Osteoblast (primary cell): ENCODE data around the gene LIMK1. TPM values are rescaled to one million over a fixed set of nuclear protein-coding genes. Genes with fewer than 3 reads are reported as not detected.

ENCODE experiments used
- DNase-seq: peaks from one replicate; pipeline ENCODE4 v3.0.0; 2011; ENCODE audit warnings: low spot score, mixed read lengths; ENCODE audit not compliant: insufficient read length; ENCODE audit errors: missing footprints
- H2AFZ ChIP-seq: 2 replicates; pipeline ENCODE4 v1.6.0; 2011; ENCODE audit warnings: mild to moderate bottlenecking, low read length
- H3K27ac ChIP-seq: 2 replicates; pipeline ENCODE4 v1.5.1; 2011; ENCODE audit warnings: mild to moderate bottlenecking, low read depth, low read length, moderate library complexity
- H3K27me3 ChIP-seq: 2 replicates; pipeline ENCODE4 v1.6.0; 2012; ENCODE audit warnings: mild to moderate bottlenecking, control low read depth, inconsistent platforms, low read length, moderate library complexity; ENCODE audit not compliant: insufficient read depth
- H3K36me3 ChIP-seq: 2 replicates; pipeline ENCODE4 v1.5.1; 2011; ENCODE audit warnings: mild to moderate bottlenecking, low read length, control low read depth, moderate library complexity; ENCODE audit not compliant: insufficient read depth
- H3K4me1 ChIP-seq: 2 replicates; pipeline ENCODE4 v1.5.1; 2011; ENCODE audit warnings: mild to moderate bottlenecking, low read length, control low read depth, moderate library complexity; ENCODE audit not compliant: insufficient read depth
- H3K4me2 ChIP-seq: 2 replicates; pipeline ENCODE4 v1.6.0; 2011; ENCODE audit warnings: mild to moderate bottlenecking, low read length; ENCODE audit not compliant: insufficient read depth
- H3K4me3 ChIP-seq: fragments of 200-600 bp; sonication (generic); 3 replicates; pipeline ENCODE4 v1.5.1; 2012; ENCODE audit warnings: mild to moderate bottlenecking, low read length, inconsistent platforms; ENCODE audit not compliant: insufficient read depth
- H3K79me2 ChIP-seq: 2 replicates; pipeline ENCODE4 v1.6.0; 2012; ENCODE audit warnings: mild to moderate bottlenecking, low read length, control low read depth, inconsistent platforms; ENCODE audit not compliant: insufficient read depth
- H3K9me3 ChIP-seq: 2 replicates; pipeline ENCODE4 v1.5.1; 2011; ENCODE audit warnings: low read depth, low read length, control low read depth
- H4K20me1 ChIP-seq: 2 replicates; pipeline ENCODE4 v1.6.0; 2012; ENCODE audit warnings: mild to moderate bottlenecking, low read length, control low read depth; ENCODE audit not compliant: insufficient read depth
- total RNA-seq: library from RNA; depleted of rRNA; stranded (reverse); fragments of >200 nt; gene quantifications from 2 replicates; pipeline ENCODE4 v1.2.3, GENCODE V29; 2012
- TF ChIP-seq, protein P1 (sequence below): IDR thresholded peaks from 2 replicates; pipeline ENCODE4 v1.5.1; 2011; ENCODE audit warnings: mild to moderate bottlenecking, low read depth, low read length, moderate library complexity; ENCODE audit errors: extremely low read depth

LIMK1 gene
- total RNA-seq, 1 donor: 46.7 TPM

- Histone ChIP-seq H3K9me3 (no peaks in the 10 kb centered on the region), H3K36me3 (no peaks in the 10 kb centered on the region), H3K4me3 (no peak overlapping the region), H3K4me2 (no peak overlapping the region), H4K20me1 (no peaks in the 10 kb centered on the region), H3K79me2 (no peaks in the 10 kb centered on the region), H3K27me3 (no peaks in the 10 kb centered on the region), H3K27ac (no peak overlapping the region), H3K4me1 (no peaks in the 10 kb centered on the region), H2AFZ (no peak overlapping the region)
- TF ChIP-seq, protein P1, sequence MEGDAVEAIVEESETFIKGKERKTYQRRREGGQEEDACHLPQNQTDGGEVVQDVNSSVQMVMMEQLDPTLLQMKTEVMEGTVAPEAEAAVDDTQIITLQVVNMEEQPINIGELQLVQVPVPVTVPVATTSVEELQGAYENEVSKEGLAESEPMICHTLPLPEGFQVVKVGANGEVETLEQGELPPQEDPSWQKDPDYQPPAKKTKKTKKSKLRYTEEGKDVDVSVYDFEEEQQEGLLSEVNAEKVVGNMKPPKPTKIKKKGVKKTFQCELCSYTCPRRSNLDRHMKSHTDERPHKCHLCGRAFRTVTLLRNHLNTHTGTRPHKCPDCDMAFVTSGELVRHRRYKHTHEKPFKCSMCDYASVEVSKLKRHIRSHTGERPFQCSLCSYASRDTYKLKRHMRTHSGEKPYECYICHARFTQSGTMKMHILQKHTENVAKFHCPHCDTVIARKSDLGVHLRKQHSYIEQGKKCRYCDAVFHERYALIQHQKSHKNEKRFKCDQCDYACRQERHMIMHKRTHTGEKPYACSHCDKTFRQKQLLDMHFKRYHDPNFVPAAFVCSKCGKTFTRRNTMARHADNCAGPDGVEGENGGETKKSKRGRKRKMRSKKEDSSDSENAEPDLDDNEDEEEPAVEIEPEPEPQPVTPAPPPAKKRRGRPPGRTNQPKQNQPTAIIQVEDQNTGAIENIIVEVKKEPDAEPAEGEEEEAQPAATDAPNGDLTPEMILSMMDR: no peak
- no peak for DNase-seq
These were observed 46.9 kb downstream of the LIMK1 start for GRCh38 chr7:74130518-74130917.

GRCh38 chr7:74134117-74134620 lies 50.6 kb downstream of the LIMK1 start:
- Histone ChIP-seq H4K20me1 (no peaks in the 10 kb centered on the region), H3K27me3 (no peaks in the 10 kb centered on the region), H3K36me3 (no peaks in the 10 kb centered on the region), H3K4me2 (no peak overlapping the region), H3K4me1 (no peaks in the 10 kb centered on the region), H3K27ac (no peak overlapping the region), H3K4me3 (no peak overlapping the region), H3K79me2 (no peaks in the 10 kb centered on the region), H2AFZ (no peak overlapping the region), H3K9me3 (no peaks in the 10 kb centered on the region)
- DNase-seq: no peak
- TF ChIP-seq, protein P1: no peak

DNA sequence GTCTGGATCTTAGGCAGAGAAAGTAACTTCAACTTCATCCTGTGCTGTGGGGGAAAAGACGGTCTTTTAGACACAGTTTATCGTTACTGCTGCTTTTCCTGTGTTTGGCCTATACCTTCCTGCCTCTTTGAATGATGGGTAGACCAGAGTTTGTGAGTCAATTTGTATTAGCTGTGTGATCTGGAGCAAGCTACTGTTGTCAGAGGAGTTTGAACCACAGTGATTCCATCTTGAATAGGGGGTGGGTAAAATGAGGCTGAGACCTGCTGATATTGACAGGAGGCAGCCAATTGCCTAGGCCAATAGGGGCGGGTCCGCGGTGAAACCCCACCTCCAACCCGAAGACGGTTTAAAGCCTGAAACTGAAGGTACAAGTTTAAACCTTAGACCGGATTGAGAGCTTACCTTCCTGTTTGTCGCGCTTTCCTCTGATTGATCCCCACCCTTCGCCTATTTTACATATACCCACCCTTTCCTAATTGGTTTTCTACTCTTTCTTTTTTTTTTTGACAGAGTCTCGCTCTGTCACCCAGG lies 54.8 kb downstream of the LIMK1 start:
- Histone ChIP-seq H3K4me2 (no peak overlapping the region), H3K79me2 (no peaks in the 10 kb centered on the region), H2AFZ (no peak overlapping the region), H4K20me1 (no peaks in the 10 kb centered on the region), H3K9me3 (no peaks in the 10 kb centered on the region), H3K4me3 (no peak overlapping the region), H3K4me1 (peaks cover 8% of the 10 kb centered on the region), H3K27me3 (no peaks in the 10 kb centered on the region), H3K27ac (no peak overlapping the region), H3K36me3 (no peaks in the 10 kb centered on the region)
- TF ChIP-seq, protein P1: no peak
- no peak for DNase-seq

GRCh38 chr7:74138945-74139843 lies 55.6 kb downstream of the LIMK1 start:
- Histone ChIP-seq H3K27me3 (no peaks in the 10 kb centered on the region), H3K4me3 (no peak overlapping the region), H3K79me2 (no peaks in the 10 kb centered on the region), H3K4me1 (peaks cover 8% of the 10 kb centered on the region), H3K9me3 (no peaks in the 10 kb centered on the region), H3K27ac (no peak overlapping the region), H3K36me3 (no peaks in the 10 kb centered on the region), H4K20me1 (no peaks in the 10 kb centered on the region), H2AFZ (no peak overlapping the region), H3K4me2 (no peak overlapping the region)
- TF ChIP-seq, protein P1: no peak
- DNase-seq: no peak
